HG03159 (cell line): ENCODE results near the gene GSC2.
"Not testable (repeated sequence)": the region's sequence is repeated elsewhere in the genome, so short reads cannot be mapped to it uniquely, and the experiment has no call there.

Experiments used
- ATAC-seq: cut with Tn5 transposase; IDR thresholded peaks from one replicate; pipeline ENCODE4 v1.9.1; 2021; ENCODE audit warnings: mild to moderate bottlenecking, moderate library complexity; ENCODE audit not compliant: unreplicated experiment

GSC2 gene

DNA sequence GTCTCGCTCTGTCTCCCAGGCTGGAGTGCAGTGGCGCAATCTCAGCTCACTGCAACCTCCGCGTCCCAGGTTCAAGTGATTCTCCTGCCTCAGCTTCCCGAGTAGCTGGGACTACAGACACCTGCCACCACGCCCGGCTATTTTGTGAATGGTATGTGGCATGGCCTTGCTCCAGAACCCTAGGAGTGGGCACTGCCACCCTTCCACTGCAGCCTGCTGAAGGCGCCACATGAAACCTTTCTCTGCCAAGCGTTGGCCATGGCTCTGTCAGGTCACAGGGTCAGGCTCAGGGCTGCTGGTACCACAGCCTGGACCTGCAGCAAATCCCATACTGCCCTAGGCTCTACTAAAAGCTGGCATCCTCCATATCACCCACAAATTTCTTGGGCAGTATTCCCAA lies 6.0 kb upstream of the GSC2 start:
- ATAC-seq = not testable (repeated sequence)

DNA sequence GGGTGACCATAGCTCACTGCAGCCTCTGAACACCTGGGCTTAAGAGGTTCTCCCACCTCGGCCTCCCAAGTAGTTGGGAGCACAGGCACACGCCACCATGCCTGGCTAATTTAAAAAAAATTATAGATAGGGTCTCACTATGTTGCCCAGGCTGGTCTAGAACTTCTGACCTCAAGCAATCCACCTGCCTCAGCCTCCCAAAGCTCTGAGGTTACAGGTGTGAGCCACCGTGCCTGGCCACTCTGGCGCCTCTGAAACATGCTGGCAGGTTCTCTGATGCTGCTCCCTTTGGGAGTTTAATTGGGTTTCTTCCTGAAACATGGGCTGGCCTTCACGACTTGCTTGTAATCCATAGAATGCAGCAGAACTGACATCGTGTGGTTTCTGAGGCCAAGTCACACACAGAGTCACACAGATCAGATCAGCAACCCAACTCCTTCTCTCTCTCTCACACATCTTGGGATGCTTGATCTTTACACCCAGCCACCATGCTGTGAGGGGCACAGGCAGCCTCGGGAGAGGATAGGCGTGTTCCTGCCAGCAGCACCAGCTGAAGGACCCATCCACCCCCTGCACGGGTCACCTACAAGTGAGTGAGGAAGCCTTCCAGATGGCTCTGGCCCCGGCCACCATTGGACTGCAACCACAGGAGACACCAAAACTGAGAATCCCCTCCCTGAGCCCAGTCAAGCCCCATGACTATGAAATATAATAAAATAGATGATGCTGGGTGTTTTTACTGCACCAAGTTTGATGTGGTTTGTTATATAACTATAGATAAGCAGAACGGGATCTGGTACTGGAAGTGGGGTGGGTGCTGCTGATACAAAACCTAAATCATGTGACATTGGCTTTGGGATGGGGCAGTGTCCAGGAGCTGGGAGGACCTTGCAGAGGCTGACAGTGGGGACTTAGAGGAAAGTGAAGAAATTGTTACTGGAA lies 3.1 kb upstream of the GSC2 start:
- ATAC-seq = no peak

DNA sequence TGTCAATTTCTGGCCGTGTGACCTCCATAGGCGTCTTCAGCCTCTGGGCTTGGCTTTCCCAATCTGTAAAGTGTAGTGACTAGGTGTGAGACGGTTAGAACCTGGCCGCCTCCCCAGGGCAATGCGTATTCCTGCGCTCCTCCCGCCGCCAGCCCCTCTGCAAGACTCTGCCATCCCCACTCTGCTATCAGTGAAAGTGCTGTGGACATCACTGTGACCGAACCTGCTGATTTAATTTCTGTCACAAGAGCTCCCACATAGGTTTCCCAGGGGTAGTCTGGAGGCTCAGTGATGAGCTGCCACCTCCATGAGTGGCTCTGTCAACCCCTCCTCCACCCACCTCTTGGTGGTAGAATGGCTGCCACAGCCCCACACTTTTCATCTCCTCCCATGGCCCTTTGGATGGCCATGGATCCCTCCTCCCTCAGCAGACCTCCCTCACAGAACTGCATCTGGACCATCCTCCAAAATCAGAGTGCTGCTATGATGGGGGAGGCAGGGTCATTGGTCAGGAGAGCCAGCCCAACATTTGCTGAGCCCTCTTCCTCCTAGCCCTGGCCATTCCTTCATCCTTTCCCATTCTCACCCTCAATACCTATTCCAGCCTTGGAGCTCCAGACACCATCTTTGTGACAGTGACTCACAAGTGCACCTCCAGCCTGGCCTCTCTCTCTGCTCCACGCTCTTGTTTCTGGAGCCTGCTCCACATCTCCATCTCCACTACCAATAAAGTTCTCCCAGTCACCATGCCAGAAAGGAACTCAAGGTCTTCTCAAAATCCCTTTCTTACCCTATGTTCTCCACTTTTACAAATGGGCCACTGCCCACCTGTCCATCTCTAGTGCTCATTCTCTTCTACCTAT lies 1.5 kb upstream of the GSC2 start:
- no peak for ATAC-seq

DNA sequence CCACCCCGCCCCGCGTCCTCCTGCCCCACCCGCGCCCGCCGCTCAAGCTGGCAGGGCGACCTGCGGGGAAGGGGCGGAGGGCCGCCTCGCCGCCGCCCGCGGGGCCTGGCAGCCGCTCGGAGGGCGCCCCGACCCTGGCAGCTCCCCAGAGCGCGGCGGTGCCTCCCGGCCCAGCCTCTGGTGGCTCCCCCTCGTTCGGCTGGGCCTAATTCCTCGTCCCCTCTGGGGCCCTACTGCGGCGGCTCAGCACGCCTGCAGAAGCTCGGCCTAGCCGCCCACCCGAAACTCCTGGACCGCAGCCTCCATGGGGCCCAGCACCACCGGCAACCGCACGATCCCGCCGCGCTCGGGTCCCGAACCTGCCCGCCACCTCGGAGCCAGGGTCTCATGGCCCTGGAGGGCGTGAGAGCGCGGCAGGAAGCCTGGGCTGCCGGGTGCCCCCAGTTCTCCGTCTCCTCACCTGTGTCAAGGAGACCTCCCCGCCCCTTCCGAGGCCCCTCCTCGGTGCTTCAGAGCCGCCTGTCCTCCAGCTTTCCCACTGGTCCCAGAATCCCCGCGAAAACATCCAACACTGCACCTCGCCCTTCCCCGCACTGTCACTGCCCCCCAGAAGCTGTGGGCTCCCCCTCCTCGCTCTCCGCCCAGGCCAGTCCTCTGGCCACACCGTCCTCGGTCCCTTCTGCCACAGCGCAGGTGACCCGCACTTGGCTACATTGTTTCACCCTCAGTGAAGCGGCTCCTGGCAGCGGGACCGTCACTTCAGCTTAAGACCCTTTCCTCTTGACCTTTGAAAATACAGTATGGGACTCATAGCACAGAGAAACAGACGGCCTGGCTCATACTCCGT lies 613 bp upstream of the GSC2 start:
- no peak for ATAC-seq

DNA sequence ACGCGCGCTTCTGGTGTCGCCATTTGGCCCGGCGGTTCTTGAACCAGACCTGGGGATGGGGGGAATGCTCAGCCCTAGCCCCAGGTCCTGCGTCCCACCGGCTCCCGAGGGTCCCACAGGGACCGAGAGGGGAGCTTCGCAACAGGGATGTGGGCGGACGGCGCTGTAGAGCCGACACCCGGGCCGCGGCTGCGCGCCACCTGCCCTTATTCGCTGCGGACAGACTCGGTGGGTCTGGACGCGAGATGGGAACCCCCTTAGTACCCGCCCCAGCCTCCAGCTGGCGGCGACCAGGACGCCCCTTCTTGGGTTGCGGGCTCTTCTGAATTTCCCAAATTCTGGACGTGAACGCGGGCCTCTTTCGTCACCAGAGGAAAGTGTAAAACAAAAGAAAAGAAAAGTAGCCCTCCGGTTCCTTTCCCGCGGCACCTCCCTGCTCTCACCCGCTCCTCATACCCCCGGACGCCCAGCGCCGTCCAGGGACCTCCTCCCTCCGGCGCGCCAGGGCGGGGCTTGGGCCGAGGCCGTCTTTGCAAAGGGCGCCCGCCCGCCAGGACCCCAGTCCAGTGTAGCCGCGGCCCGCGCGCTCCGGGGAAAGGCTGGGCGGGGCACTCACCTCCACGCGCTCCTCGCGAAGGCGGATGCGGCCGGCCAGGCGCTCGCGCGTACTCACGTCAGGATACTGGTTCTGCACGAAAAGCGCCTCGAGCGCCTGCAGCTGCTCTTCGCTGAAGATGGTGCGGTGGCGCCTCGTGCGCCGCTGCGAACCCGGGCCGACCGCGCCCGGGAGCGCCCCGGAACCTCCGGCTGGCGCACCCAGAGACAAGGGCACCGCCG lies 827 bp downstream of the GSC2 start:
- no peak for ATAC-seq

DNA sequence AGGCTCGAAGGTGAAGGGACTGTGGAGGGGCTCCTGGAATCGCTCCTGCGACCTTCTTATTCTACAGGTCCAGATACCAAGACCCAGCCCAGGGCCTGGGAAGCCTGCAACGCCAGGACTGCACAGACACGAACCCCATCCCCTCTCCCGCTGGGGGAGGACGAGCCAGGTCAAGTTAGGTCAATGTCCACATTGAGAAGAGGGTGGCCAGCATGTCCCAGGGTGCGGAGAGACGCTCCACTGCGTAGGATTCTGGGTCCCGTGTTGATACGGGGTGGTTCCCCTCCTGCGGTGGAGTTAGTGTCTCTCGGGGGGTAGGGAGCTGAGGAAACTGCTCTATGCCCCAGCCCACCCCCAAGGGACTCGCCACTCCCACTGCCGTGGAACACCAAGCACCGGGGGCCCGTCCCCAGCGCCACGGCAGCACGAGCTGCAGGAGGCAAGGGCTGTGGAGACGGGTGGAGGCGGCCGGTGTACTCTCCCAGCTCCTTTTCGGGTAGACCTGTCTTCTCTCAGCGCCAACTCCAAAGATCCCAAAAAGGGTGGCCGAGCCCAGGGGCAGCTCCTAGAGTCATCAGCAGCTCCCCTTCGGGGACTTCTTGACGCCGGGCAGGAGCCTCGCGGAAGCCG lies 1.6 kb downstream of the GSC2 start:
- no peak for ATAC-seq

DNA sequence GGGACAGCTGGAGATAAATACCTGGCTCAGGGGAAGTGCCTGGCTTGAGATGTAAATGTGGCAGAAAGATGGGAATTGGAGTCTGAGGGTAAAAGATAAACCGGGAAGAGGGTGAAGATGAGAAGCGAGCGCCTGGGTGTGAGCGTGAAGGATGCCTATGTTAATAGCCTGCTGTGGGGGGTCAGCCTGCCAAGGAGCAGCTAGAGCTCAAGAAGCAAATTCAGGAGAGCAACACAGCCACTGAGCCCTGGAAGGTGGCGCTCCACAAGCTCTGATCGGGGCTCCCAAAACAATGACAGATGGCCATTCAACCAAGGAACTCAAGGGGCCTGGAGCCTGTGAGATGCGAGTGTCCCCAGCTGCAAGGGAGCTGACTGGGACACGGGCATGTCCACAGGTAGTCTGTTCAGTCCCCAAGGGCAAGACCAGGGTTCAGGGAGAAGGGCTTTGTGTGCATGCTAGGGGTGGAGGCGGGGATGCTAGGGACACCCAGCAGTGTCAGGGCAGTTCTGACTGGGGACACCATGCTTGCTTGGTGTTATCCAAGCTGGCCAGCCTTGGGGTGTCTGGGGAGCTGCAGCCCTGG lies 2.8 kb downstream of the GSC2 start:
- ATAC-seq = no peak

DNA sequence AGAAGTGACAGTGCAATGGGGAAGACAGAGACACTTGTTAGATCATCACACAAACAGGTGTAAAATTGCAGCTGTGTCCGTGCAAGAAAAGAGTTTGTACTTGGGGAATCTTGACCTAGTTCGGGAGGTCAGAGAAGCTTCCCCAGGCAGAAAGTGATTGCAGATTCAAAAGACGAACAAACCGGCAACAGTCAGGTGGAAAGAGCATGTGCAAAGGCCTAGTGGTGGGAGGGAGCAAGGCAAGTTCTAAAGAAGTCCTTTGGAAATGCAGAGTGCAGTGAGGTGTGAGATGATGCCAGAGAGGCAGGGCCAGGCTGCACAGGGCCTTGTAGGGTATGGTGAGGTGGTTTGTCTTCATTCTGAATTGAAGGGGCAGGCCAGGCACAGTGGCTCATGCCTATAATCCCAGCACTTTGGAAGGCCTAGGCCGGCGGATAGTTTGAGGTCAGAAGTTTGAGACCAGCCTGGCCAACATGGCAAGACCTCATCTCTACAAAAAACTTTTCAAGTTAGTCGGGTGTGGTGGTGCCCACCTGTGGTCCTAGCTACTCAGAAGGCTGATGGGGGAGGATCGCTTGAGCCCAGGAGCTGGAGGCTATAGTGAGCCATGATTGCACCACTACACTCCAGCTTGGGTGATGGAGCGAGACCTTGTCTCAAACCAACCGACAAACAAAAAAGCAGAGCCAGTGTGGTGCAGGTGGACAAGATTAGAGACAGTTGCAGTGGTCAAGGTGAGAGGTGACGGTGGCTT lies 3.7 kb downstream of the GSC2 start:
- ATAC-seq = no peak

DNA sequence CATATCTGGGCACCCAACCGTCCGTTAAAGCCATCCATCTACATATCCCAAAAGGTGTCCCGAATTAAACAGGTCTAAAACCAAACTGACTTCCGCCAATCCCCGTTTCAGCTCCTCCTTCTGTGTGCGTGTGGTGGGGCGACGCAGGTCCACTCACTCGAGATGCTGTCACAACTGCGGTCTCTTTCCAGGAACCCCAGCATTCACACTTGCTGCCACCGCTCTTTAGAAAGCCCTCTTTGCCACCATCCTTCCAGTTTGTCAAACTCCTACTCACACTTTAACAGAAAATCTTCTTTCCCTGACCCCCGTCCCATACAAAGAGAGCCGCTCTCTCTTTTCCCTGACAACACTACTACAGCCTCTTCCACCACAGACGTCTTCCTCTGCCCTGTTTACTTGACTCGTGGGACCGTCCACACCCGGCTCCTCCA lies 6.1 kb downstream of the GSC2 start:
- ATAC-seq = no peak

DNA sequence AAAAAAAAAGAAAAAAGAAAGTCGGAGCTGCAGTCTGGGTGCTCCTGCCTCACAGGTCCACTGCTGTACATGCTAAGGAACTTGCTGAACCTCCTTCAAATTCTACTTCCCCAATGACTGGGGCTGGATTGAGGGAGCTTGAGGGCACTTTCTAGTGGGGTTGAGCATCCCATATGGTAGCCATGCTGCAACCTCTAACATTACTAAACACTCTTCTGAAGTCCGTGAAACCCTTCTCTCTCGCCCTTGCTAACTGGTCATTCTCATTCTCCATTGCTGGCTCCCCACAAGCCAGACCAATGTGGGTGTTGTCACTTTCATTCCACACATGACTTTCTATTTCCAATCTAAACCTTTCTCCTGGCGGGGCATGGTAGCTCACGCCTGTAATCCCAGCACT lies 6.9 kb downstream of the GSC2 start:
- ATAC-seq = no peak

DNA sequence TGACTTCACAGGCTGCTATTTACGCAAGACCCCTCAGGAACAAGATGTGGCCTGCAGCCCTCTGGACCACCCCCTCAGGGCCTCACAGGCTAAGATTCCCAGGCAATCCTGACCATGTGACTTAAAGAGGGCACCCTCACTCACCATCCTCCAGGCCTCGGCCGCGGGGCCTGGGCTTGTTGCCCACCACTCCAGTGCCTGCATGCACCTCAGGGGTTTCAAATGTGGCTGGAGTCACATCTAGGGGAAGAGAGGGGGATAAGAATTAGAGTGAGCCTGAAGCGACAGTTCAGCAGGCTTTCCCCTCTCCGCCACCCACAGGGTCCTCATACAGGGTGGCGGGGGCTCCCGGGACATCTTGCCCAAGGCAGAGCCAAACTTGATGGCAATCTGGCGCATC lies 7.7 kb downstream of the GSC2 start:
- ATAC-seq = no peak

DNA sequence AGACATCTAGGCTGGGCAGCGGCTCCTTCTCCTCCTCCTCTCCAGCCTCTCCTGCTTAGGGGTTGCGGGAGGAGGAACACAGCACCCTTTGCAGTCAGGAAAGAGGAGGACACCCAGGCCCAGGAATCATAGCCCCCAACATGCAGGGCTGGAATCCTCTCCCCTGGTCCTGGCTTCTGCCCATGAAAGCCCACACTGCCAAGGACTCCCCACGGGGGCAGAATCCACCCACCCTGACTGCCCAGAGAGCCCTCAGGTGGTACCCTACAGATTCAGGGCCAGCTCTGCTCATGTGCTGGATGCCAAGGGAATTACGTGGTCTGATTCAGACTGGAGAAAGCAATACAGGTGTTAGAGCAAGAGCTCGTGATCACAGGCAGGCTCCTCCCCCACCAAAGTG lies 10.1 kb downstream of the GSC2 start:
- ATAC-seq = no peak

DNA sequence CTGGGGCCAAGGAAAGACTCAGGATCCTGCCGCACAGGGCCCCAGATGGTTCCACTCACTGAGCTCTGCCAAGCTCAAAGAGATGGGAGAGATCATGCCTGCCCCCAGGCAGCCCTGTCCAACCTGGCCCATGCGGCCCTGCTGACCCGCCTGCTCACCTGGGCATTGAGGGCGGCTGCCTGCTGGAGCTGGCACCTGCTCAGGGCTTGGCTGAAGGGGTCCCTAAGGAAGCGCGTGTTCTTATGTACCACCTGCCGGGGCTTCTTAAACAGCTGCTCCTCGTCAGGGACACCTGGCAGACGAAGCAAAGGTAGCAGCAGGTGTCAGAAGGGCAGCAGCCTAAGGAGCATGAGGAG lies 11.1 kb downstream of the GSC2 start:
- no peak for ATAC-seq

DNA sequence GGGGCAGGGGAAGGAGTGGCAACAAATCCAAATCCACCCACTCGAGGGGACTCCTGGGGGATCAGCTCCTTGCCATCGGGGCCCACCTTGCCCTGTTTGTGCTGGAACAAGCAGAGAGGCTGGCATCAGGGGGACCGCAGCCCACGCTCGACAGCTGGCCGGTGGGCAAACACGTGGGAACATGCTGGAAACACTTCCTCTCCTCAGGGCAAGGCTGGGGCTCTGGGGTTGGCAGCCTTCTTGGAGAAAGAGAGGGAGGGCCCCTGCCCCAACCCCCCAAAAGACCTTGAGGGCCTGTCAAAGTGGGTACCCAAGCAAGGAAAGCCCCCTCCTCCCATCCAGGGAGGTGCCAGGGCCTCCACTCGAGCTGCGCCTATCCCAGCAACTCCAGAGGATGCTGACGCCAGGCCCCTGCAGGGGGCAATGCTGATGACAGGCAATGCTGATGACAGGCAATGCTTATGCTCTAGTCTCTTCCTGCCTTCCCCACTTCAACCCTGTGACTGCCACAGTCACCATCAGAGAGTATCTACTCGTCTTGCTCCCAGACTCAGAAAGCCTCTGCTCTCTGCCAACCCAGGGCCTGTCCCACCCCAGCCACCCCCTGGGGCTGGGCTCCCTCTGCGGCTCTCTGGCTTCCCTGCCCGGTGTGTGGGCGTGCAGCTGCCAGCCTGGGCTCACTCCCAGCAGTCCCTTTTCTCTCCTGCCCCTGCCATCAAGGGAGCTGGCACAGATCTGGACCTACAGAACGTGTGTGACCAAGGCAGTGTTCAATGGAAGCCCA lies 11.7 kb downstream of the GSC2 start:
- ATAC-seq = no peak

DNA sequence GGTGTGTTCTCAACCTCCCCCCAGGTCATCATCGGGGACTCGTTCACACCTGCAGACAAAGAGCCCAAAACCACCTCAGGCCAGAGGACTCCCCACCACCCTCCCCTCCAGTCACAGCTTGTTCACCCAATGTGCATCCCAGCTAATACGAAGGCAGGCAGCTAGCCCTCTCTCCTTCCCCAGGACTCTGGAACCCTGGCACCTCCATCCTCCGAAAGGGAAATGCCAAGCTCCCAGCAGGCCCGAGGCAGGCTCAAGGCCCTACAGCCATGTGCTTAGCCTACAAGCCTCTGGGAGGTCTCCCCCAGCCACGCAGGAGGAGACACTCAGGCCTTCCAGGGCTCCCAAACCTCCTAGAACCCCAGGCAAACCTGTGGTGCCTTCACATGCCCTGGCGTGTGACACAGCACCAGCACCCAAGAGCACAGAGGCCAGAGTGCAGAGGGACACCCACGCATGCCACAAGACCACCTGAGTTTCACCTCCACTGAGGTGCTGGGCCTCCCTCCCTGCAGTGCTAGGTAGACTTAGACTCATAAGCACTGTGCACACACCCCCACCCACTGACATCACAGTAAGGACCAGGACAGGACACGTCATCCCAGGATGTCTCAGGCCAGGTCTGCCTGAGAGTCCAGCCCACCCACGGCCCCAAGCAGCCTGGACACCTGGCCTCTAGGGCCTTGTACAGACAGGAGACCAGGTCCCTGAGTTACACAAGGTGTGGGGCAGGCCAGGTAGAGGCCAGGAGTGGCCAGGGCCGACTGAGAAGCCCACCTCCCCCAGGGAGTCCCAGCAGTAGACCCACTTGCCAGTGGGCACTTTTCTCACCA lies 12.5 kb downstream of the GSC2 start:
- no peak for ATAC-seq

DNA sequence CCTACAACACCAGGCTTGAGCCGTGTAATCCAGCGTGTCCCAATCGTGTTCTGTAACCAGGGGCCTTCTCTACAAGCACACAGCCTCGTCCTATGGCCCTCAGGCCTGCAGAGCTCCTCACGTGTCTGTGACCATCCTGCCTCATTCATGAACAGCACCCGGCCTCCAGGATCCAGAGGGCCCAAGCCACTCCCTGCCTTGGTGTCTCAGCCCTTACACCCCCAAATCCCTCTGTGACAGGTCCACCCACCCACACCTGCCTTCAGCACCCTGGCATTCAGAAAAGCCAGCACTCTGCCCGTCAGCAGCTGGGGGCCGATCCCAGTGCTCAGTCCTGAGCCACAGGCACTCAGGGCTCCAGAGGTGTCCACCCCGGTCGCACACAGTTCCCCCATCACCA lies 13.2 kb downstream of the GSC2 start:
- ATAC-seq = no peak

DNA sequence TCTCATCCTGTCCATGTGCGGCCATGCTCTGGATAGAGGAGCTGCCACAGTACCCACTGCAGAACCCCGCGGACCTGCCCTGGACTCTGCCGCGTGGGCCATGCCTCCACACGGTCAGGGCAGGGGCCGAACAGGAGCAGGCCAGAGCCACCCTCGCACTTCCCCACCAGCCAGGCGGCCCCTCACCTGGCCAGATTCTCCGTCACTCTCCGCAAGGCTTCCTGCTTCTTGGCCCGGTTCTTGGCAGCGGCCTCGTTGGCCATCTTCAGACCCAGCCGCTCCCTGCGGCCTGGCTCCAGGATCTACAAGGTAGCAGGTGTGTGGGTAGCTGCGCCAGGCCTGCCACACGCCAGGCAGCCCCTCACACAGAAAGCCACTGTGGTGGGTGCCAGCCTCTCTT lies 15.2 kb downstream of the GSC2 start:
- ATAC-seq = no peak
